ENCODE results near the gene SUSD3. TPM values are rescaled to one million over a fixed set of nuclear protein-coding genes. Genes with fewer than 3 reads are reported as not detected.

SUSD3 gene
- total RNA-seq, 1 experiment from 2014 or later, result 5.0 TPM

DNA sequence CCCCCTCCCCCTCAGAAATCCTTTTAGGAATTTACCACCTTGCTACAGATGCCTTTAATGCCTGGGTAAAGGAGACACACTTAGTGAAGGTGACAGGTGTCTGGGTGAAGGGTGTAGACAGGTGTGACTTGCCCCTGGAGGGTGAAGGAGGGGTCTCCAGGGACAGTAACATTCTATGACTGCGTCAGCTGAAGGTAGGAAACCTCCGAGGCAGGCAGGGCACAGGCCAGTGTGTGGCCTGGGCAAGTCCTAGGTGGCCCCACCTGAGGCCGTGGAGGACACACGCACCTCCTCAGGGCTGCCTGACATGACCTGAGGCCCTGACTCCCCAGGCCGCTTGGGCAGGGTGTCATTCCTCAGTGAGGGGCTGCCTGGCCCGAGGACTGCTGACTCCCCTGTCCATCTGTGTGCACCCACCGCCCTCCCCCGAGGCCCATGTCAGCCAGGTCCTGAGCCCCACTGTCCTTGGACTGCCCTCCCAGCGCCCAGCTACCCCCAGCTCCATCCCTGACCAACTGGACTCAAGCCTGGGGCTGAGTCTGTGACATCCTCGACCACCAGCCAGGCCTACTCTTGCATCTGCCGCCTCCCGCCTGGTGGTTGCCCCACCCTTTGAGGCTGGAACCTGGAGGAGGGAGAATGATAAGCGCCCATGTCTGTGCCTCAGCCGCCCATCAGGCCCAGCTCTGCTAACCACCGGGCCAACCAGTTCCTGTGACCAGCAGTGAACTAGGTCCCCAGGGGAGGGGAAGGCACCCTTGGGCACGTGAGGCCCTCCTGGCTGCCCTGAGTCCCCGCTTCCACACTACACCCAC lies 55.9 kb downstream of the SUSD3 start:
- in situ Hi-C loops (cut with HindIII; ENCODE audit: low pct_unique_long_range_greater_than_20kb, low sequenced_read_pairs), result no loop called here
- BruUV-seq (replicated peaks), result no TSS peak

DNA sequence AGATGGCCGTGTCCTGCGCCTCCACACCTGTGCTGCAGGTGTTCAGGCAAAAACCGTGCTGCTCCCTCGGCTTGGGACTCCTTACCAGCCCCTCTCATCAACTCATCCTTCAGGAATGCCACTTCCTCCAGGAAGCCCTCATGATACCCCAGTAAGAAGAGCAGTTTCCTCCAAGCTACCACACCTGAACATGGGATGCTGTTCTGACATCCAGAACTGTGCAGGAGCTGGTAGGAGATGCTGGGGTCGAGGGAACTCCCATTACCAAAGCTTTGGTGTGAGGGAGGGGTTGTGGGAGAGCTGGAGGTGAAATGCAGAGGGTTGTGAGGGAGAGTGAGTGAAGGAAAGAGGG lies 56.5 kb downstream of the SUSD3 start:
- ChIA-PET CTCF (no interaction called here), POLR2A (no interaction called here)
- Histone ChIP-seq H3K27me3 (ENCODE audit: control insufficient read depth, insufficient read depth, low read length) (no peaks in the 10 kb centered on the region), H3K36me3 (ENCODE audit: control insufficient read depth, insufficient read depth, low read length) (no peaks in the 10 kb centered on the region), H3K4me1 (ENCODE audit: control insufficient read depth, insufficient read depth, low read length) (no peaks in the 10 kb centered on the region), H3K9me3 (ENCODE audit: control insufficient read depth, insufficient read depth, low read depth, low read length) (no peaks in the 10 kb centered on the region), H3K27ac (ENCODE audit: low read length) (no peak overlapping the region), H3K4me3 (ENCODE audit: low read depth in 2 of 2, low read length in 2 of 2) (no peak overlapping the region)
- in situ Hi-C loops (cut with HindIII; ENCODE audit: low pct_unique_long_range_greater_than_20kb, low sequenced_read_pairs) (no loop called here), intact Hi-C loops (cut with micrococcal nuclease; ENCODE audit: unreplicated experiment) (no loop called here)
- no peak for DNase-seq (ENCODE audit: low read depth, low spot score)
- BruUV-seq (replicated peaks), result no TSS peak
- no peak for ATAC-seq
- TF ChIP-seq, protein P1, sequence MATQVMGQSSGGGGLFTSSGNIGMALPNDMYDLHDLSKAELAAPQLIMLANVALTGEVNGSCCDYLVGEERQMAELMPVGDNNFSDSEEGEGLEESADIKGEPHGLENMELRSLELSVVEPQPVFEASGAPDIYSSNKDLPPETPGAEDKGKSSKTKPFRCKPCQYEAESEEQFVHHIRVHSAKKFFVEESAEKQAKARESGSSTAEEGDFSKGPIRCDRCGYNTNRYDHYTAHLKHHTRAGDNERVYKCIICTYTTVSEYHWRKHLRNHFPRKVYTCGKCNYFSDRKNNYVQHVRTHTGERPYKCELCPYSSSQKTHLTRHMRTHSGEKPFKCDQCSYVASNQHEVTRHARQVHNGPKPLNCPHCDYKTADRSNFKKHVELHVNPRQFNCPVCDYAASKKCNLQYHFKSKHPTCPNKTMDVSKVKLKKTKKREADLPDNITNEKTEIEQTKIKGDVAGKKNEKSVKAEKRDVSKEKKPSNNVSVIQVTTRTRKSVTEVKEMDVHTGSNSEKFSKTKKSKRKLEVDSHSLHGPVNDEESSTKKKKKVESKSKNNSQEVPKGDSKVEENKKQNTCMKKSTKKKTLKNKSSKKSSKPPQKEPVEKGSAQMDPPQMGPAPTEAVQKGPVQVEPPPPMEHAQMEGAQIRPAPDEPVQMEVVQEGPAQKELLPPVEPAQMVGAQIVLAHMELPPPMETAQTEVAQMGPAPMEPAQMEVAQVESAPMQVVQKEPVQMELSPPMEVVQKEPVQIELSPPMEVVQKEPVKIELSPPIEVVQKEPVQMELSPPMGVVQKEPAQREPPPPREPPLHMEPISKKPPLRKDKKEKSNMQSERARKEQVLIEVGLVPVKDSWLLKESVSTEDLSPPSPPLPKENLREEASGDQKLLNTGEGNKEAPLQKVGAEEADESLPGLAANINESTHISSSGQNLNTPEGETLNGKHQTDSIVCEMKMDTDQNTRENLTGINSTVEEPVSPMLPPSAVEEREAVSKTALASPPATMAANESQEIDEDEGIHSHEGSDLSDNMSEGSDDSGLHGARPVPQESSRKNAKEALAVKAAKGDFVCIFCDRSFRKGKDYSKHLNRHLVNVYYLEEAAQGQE (IDR thresholded peaks at IDR 0.05; ENCODE audit: insufficient read depth in 1 of 2, low read depth in 2 of 2, low read length in 1 of 2), result no peak
- TF ChIP-seq TCF7L2 (IDR thresholded peaks at IDR 0.05; ENCODE audit: low read depth, low read length), result no peak
- TF ChIP-seq POLR2AphosphoS5 (IDR thresholded peaks at IDR 0.05; ENCODE audit: low read depth, low read length), result no peak
- TF ChIP-seq, protein P2, sequence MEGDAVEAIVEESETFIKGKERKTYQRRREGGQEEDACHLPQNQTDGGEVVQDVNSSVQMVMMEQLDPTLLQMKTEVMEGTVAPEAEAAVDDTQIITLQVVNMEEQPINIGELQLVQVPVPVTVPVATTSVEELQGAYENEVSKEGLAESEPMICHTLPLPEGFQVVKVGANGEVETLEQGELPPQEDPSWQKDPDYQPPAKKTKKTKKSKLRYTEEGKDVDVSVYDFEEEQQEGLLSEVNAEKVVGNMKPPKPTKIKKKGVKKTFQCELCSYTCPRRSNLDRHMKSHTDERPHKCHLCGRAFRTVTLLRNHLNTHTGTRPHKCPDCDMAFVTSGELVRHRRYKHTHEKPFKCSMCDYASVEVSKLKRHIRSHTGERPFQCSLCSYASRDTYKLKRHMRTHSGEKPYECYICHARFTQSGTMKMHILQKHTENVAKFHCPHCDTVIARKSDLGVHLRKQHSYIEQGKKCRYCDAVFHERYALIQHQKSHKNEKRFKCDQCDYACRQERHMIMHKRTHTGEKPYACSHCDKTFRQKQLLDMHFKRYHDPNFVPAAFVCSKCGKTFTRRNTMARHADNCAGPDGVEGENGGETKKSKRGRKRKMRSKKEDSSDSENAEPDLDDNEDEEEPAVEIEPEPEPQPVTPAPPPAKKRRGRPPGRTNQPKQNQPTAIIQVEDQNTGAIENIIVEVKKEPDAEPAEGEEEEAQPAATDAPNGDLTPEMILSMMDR (IDR thresholded peaks at IDR 0.05), result no peak
- TF ChIP-seq SIN3A (IDR thresholded peaks at IDR 0.05; ENCODE audit: borderline replicate concordance, insufficient read depth, low read depth, low read length), result no peak

More for the DNA sequence above, 55.9 kb downstream of the SUSD3 start:
- no peak for DNase-seq (ENCODE audit: low read depth, low spot score)
- H3K36me3 ChIP-seq (ENCODE audit: control insufficient read depth, insufficient read depth, low read length), result no peaks in the 10 kb centered on the region
- intact Hi-C loops (cut with micrococcal nuclease; ENCODE audit: unreplicated experiment), result no loop called here
- no peaks in the 10 kb centered on the region for H3K4me1 ChIP-seq (ENCODE audit: control insufficient read depth, insufficient read depth, low read length)
- POLR2A ChIA-PET, result no interaction called here
- no peak for ATAC-seq
- CTCF ChIA-PET, result no interaction called here
- no peak overlapping the region for H3K27ac ChIP-seq (ENCODE audit: low read length)
- H3K4me3 ChIP-seq (ENCODE audit: low read depth in 2 of 2, low read length in 2 of 2), result no peak overlapping the region
- TF ChIP-seq POLR2AphosphoS5 (IDR thresholded peaks at IDR 0.05; ENCODE audit: low read depth, low read length) (no peak), SIN3A (IDR thresholded peaks at IDR 0.05; ENCODE audit: borderline replicate concordance, insufficient read depth, low read depth, low read length) (no peak), TCF7L2 (IDR thresholded peaks at IDR 0.05; ENCODE audit: low read depth, low read length) (no peak)
- TF ChIP-seq, protein P2 (IDR thresholded peaks at IDR 0.05), result no peak
- TF ChIP-seq, protein P1 (IDR thresholded peaks at IDR 0.05; ENCODE audit: insufficient read depth in 1 of 2, low read depth in 2 of 2, low read length in 1 of 2), result no peak
- H3K9me3 ChIP-seq (ENCODE audit: control insufficient read depth, insufficient read depth, low read depth, low read length), result no peaks in the 10 kb centered on the region
- no peaks in the 10 kb centered on the region for H3K27me3 ChIP-seq (ENCODE audit: control insufficient read depth, insufficient read depth, low read length)
